PC-3 (cell line): ENCODE data around the gene DSN1. TPM values are rescaled to one million over a fixed set of nuclear protein-coding genes. Genes with fewer than 3 reads are reported as not detected.

Source experiments
- ATAC-seq: fragments of 200-7000 bp; cut with Tn5 transposase; 2 replicates; pipeline ENCODE4 v1.9.1; 2020; ENCODE audit warnings: mild to moderate bottlenecking, moderate library complexity
- BruUV-seq: library from RNA; stranded (reverse); fragments of 400-500 nt; replicated peaks from 2 replicates; lab custom pipeline; 2021; lab: Mats Ljungman, UMichigan
- CTCF ChIA-PET: fragments of 300-600 bp; sonication (Branson Sonifier 250); formaldehyde crosslinking; loops from one replicate; lab custom pipeline; 2022; ENCODE audit warnings: antibody characterized with exemption; lab: Charles Lee
- POLR2A ChIA-PET: fragments of 300-600 bp; sonication (Branson Sonifier 250); formaldehyde crosslinking; loops from one replicate; lab custom pipeline; 2022; ENCODE audit warnings: antibody characterized with exemption; ENCODE audit not compliant: unreplicated experiment; lab: Charles Lee
- DNase-seq: peaks from one replicate; pipeline ENCODE4 v3.0.0-alpha.2; 2015
- H2AFZ ChIP-seq: fragments of 300-600 bp; sonication (generic); 2 replicates; pipeline ENCODE4 v1.6.0; 2016; ENCODE audit warnings: antibody characterized with exemption, low read length
- H3F3A ChIP-seq: fragments of 300-600 bp; sonication (generic); one replicate; pipeline ENCODE4 v1.6.0; 2017; ENCODE audit warnings: antibody characterized with exemption, low read length, control low read depth, mild to moderate bottlenecking; ENCODE audit not compliant: unreplicated experiment
- H3K27ac ChIP-seq: fragments of 300-600 bp; sonication (generic); 2 replicates; pipeline ENCODE4 v1.5.1; 2016; ENCODE audit warnings: mild to moderate bottlenecking, low read length
- H3K27me3 ChIP-seq: fragments of 300-600 bp; sonication (generic); 2 replicates; pipeline ENCODE4 v1.6.1; 2016; ENCODE audit warnings: low read length, mixed read lengths
- H3K36me3 ChIP-seq: fragments of 300-600 bp; sonication (generic); 2 replicates; pipeline ENCODE4 v1.6.1; 2016; ENCODE audit warnings: low read depth, mixed run types, low read length, mixed read lengths
- H3K4me1 ChIP-seq: fragments of 300-600 bp; sonication (generic); 2 replicates; pipeline ENCODE4 v1.5.1; 2016; ENCODE audit warnings: low read length; ENCODE audit not compliant: insufficient read depth
- H3K4me2 ChIP-seq: fragments of 300-600 bp; sonication (generic); 2 replicates; pipeline ENCODE4 v1.6.0; 2016; ENCODE audit warnings: low read length
- H3K4me3 ChIP-seq: fragments of 300-600 bp; sonication (generic); 2 replicates; pipeline ENCODE4 v1.5.1; 2016; ENCODE audit warnings: mild to moderate bottlenecking, low read length, mixed read lengths
- H3K79me2 ChIP-seq: fragments of 300-600 bp; sonication (generic); 2 replicates; pipeline ENCODE4 v1.6.1; 2017; ENCODE audit warnings: low read length, mixed read lengths
- H3K9ac ChIP-seq: fragments of 300-600 bp; sonication (generic); 2 replicates; pipeline ENCODE4 v1.6.0; 2016; ENCODE audit warnings: mild to moderate bottlenecking, low read length
- H3K9me2 ChIP-seq: fragments of 300-600 bp; sonication (generic); replicated peaks from 2 replicates; pipeline ENCODE4 v1.6.1; 2016; ENCODE audit warnings: mixed run types, low read length, mixed read lengths
- H3K9me3 ChIP-seq: fragments of 300-600 bp; sonication (generic); 2 replicates; pipeline ENCODE4 v1.6.1; 2016; ENCODE audit warnings: low read length, mixed read lengths
- H4K20me1 ChIP-seq: fragments of 300-600 bp; sonication (generic); 2 replicates; pipeline ENCODE4 v1.6.1; 2016; ENCODE audit warnings: low read length, mixed read lengths
- CTCF ChIP-seq: fragments of 300-600 bp; sonication (generic); conservative IDR thresholded peaks from 2 replicates; pipeline ENCODE4 v1.5.1; 2017; ENCODE audit warnings: antibody characterized with exemption, low read depth, mild to moderate bottlenecking, low read length
- EZH2 ChIP-seq: fragments of 300-600 bp; sonication (generic); IDR thresholded peaks from one replicate; pipeline ENCODE4 v1.6.1; 2017; ENCODE audit warnings: antibody characterized with exemption, mild to moderate bottlenecking, low read length; ENCODE audit not compliant: unreplicated experiment
- EZH2phosphoT487 ChIP-seq: fragments of 300-600 bp; sonication (generic); IDR thresholded peaks from 2 replicates; pipeline ENCODE4 v1.6.1; 2018; ENCODE audit warnings: mild to moderate bottlenecking, antibody characterized with exemption, low read length, borderline replicate concordance
- intact Hi-C: fragments of 100-400 bp; cut with micrococcal nuclease; formaldehyde crosslinking; loops from 2 replicates; pipeline ENCODE4 v1.9.0; 2023
- total RNA-seq: library from RNA; depleted of rRNA; stranded (reverse); fragments of >200 nt; gene quantifications from 2 replicates; pipeline ENCODE4 v1.2.3, GENCODE V29; 2014

DSN1 gene
- total RNA-seq, 1 experiment from 2014 or later = 39.8 TPM

- H3F3A ChIP-seq = no peaks in the 10 kb centered on the region
- no peak overlapping the region for H3K9ac ChIP-seq
- DNase-seq (no peak), ATAC-seq (no peak)
- H3K79me2 ChIP-seq = peaks cover 13% of the 10 kb centered on the region
- H3K4me1 ChIP-seq = peaks cover 6% of the 10 kb centered on the region; the same call in 1 of the 2 replicates
- CTCF ChIA-PET = no interaction called here
- no peak overlapping the region for H3K4me3 ChIP-seq
- POLR2A ChIA-PET = no interaction called here
- no peak overlapping the region for H2AFZ ChIP-seq
- H3K36me3 ChIP-seq = no peaks in the 10 kb centered on the region
- no peak overlapping the region for H3K4me2 ChIP-seq
- no peaks in the 10 kb centered on the region for H3K9me2 ChIP-seq
- no peaks in the 10 kb centered on the region for H4K20me1 ChIP-seq
- intact Hi-C loops = no loop called here
- no peak overlapping the region for H3K27ac ChIP-seq
- no peaks in the 10 kb centered on the region for H3K9me3 ChIP-seq
- no TSS peak for BruUV-seq
- no peak for TF ChIP-seq CTCF
- TF ChIP-seq EZH2 = no peak
- no peak for TF ChIP-seq EZH2phosphoT487
- no peaks in the 10 kb centered on the region for H3K27me3 ChIP-seq
These were observed 3.6 kb upstream of the DSN1 start for GRCh38 chr20:36777167-36777566.

- DNase-seq (no peak), ATAC-seq (no peak)
- Histone ChIP-seq H3K9me3 (no peaks in the 10 kb centered on the region), H3K27me3 (no peaks in the 10 kb centered on the region), H2AFZ (no peak overlapping the region), H3K4me3 (no peak overlapping the region), H3K4me2 (no peak overlapping the region), H3K9me2 (no peaks in the 10 kb centered on the region), H3K4me1 (peaks cover 10% of the 10 kb centered on the region; the same call in 1 of the 2 replicates), H3K9ac (no peak overlapping the region), H3K27ac (no peak overlapping the region), H3F3A (no peaks in the 10 kb centered on the region), H4K20me1 (no peaks in the 10 kb centered on the region), H3K79me2 (peaks cover 21% of the 10 kb centered on the region), H3K36me3 (no peaks in the 10 kb centered on the region)
- TF ChIP-seq EZH2 = no peak
- no peak for TF ChIP-seq CTCF
- no peak for TF ChIP-seq EZH2phosphoT487
- POLR2A ChIA-PET = no interaction called here
- BruUV-seq = no TSS peak
- intact Hi-C loops = no loop called here
- CTCF ChIA-PET = no interaction called here
These were observed 2.3 kb upstream of the DSN1 start for GRCh38 chr20:36775826-36776225.

- BruUV-seq = no TSS peak
These were observed 1.6 kb upstream of the DSN1 start for GRCh38 chr20:36775196-36775595.

More at GRCh38 chr20:36775196-36775595, 1.6 kb upstream of the DSN1 start:
- Histone ChIP-seq H4K20me1 (no peaks in the 10 kb centered on the region), H3K27ac (no peak overlapping the region), H3K9me2 (no peaks in the 10 kb centered on the region), H3F3A (no peaks in the 10 kb centered on the region), H3K9ac (no peak overlapping the region), H3K4me2 (no peak overlapping the region), H3K36me3 (no peaks in the 10 kb centered on the region), H3K4me1 (peaks cover 10% of the 10 kb centered on the region; the same call in 1 of the 2 replicates), H3K27me3 (no peaks in the 10 kb centered on the region), H2AFZ (no peak overlapping the region), H3K4me3 (no peak overlapping the region), H3K9me3 (no peaks in the 10 kb centered on the region), H3K79me2 (peaks cover 21% of the 10 kb centered on the region)
- no peak for ATAC-seq
- CTCF ChIA-PET = no interaction called here
- POLR2A ChIA-PET = no interaction called here
- no peak for TF ChIP-seq EZH2
- no peak for TF ChIP-seq CTCF
- no peak for TF ChIP-seq EZH2phosphoT487
- intact Hi-C loops = no loop called here
- DNase-seq = no peak
